HepG2 (cell line): ENCODE data around the gene ODAD4. TPM values are rescaled to one million over a fixed set of nuclear protein-coding genes. Genes with fewer than 3 reads are reported as not detected.

Experiments
- ATAC-seq: fragments of 200-7000 bp; cut with Tn5 transposase; 3 replicates; pipeline ENCODE4 v1.9.1; 2020; ENCODE audit warnings: mild to moderate bottlenecking, moderate library complexity
- BruUV-seq: library from RNA; stranded (reverse); fragments of 400-500 nt; replicated peaks from 2 replicates; lab custom pipeline; 2021; lab: Mats Ljungman, UMichigan
- CTCF ChIA-PET: fragments of 300-600 bp; formaldehyde crosslinking; extraction: SDS; loops from one replicate; lab custom pipeline; 2021; ENCODE audit warnings: low total read pairs, inconsistent platforms, low intra/inter-chr PET ratio; lab: Yijun Ruan, JAX
- POLR2A ChIA-PET: fragments of 350-600 bp; sonication (Branson Sonifier 250); formaldehyde crosslinking; loops from one replicate; lab custom pipeline; 2020; ENCODE audit warnings: antibody characterized with exemption, inconsistent platforms; lab: Yijun Ruan, JAX
- DNase-seq: peaks from one replicate; pipeline ENCODE4 v3.0.0-alpha.2; 2015; ENCODE audit warnings: low spot score
- FAIRE-seq: peaks from 3 replicates; lab custom pipeline; 2011; peaks lifted over from hg19 to GRCh38; lab: Jason Lieb, UNC
- H2AFZ ChIP-seq: one replicate; pipeline ENCODE4 v1.6.1; 2011; ENCODE audit warnings: low read length, inconsistent platforms
- H3K27ac ChIP-seq: fragments of 300-600 bp; 3 replicates; pipeline ENCODE4 v1.8.0; 2011; ENCODE audit warnings: mixed run types, mild to moderate bottlenecking, mixed read lengths, low read length, inconsistent platforms; ENCODE audit not compliant: insufficient read depth; ENCODE audit errors: extremely low read length
- H3K27me3 ChIP-seq, 2 experiments: fragments of 200-600 bp in 1 of 2; 2 replicates in 1 of 2; 3 replicates in 1 of 2; pipeline versions ENCODE4 v1.6.0 to v1.8.0; 2011; ENCODE audit warnings: low read length in 2 of 2, mild to moderate bottlenecking in 2 of 2, moderate library complexity in 2 of 2, inconsistent platforms in 1 of 2; ENCODE audit not compliant: insufficient read depth in 2 of 2, control insufficient read depth in 1 of 2
- H3K36me3 ChIP-seq, 2 experiments: fragments of 200-600 bp in 1 of 2; replicated peaks in 1 of 2; 2 replicates in 1 of 2; 3 replicates in 1 of 2; pipeline versions ENCODE4 v1.5.1 to v1.8.0; 2011; ENCODE audit warnings: low read length in 2 of 2, inconsistent platforms in 1 of 2; ENCODE audit not compliant: insufficient read depth in 2 of 2, control insufficient read depth in 1 of 2
- H3K4me1 ChIP-seq: 2 replicates; pipeline ENCODE4 v1.5.1; 2012; ENCODE audit warnings: low read length, inconsistent platforms; ENCODE audit not compliant: insufficient read depth
- H3K4me2 ChIP-seq: 2 replicates; pipeline ENCODE4 v1.6.0; 2011; ENCODE audit warnings: low read depth, low read length, inconsistent platforms
- H3K4me3 ChIP-seq, 3 experiments: fragments of 200-600 bp in 1 of 3; sonication (generic), shearing (Covaris generic) in 1 of 3; replicated peaks in 1 of 3; 2 replicates each; pipeline ENCODE4 v1.5.1; 2011 to 2016; ENCODE audit warnings: low read length in 3 of 3, inconsistent platforms in 2 of 3, low read depth in 2 of 3, mild to moderate bottlenecking in 2 of 3, control low read depth in 1 of 3, mixed read lengths in 1 of 3; ENCODE audit not compliant: insufficient read depth in 1 of 3
- H3K79me2 ChIP-seq: one replicate; pipeline ENCODE4 v1.6.1; 2011; ENCODE audit warnings: low read length, inconsistent platforms; ENCODE audit not compliant: insufficient read depth
- H3K9ac ChIP-seq: 2 replicates; pipeline ENCODE4 v1.6.0; 2011; ENCODE audit warnings: mild to moderate bottlenecking, low read depth, low read length, inconsistent platforms; ENCODE audit not compliant: insufficient read depth
- H3K9me3 ChIP-seq: 2 replicates; pipeline ENCODE4 v1.5.1; 2012; ENCODE audit warnings: mild to moderate bottlenecking, low read length
- H4K20me1 ChIP-seq: 2 replicates; pipeline ENCODE4 v1.6.0; 2011; ENCODE audit warnings: inconsistent platforms, mild to moderate bottlenecking, low read length, moderate library complexity; ENCODE audit not compliant: insufficient read depth
- CCAR2 ChIP-seq: fragments of 200-400 bp; formaldehyde crosslinking; optimal IDR thresholded peaks from 2 replicates; pipeline ENCODE3; 2018; ENCODE audit warnings: low read depth, mild to moderate bottlenecking, low read length, moderate library complexity
- CHD2 ChIP-seq: IDR thresholded peaks from 2 replicates; pipeline ENCODE4 v1.6.1; 2011; ENCODE audit warnings: low read depth, low read length, improper control_type of control experiment
- HNRNPLL ChIP-seq: fragments of 200-400 bp; formaldehyde crosslinking; IDR thresholded peaks from 2 replicates; pipeline ENCODE4 v1.6.1; 2017; ENCODE audit warnings: mild to moderate bottlenecking, low read depth, low read length; ENCODE audit not compliant: poor library complexity, severe bottlenecking
- KDM5B ChIP-seq: sonication (generic); formaldehyde crosslinking; IDR thresholded peaks from 2 replicates; pipeline ENCODE4 v1.4.0; 2020; ENCODE audit warnings: missing genetic modification reagents, mild to moderate bottlenecking, borderline replicate concordance
- MYC ChIP-seq: sonication (generic); formaldehyde crosslinking; IDR thresholded peaks from 2 replicates; pipeline ENCODE4 v1.9.0; 2021; ENCODE audit warnings: missing genetic modification reagents, borderline replicate concordance
- ZNF766 ChIP-seq: sonication (generic); formaldehyde crosslinking; IDR thresholded peaks from 2 replicates; pipeline ENCODE4 v1.5.0; 2020; ENCODE audit warnings: missing genetic modification reagents, borderline replicate concordance
- ZNF781 ChIP-seq: sonication (generic); formaldehyde crosslinking; IDR thresholded peaks from 2 replicates; pipeline ENCODE4 v1.5.1; 2020; ENCODE audit warnings: borderline replicate concordance, mild to moderate bottlenecking, missing genetic modification reagents; ENCODE audit errors: not compliant biosample characterization
- WGBS: methylation state at CpG from one replicate; pipeline ENCODE4 v1.1.6; 2017; ENCODE audit warnings: low lambda C conversion rate; 5-methylcytosine and 5-hydroxymethylcytosine counted together
- in situ Hi-C: cut with HindIII; loops from 2 replicates; pipeline ENCODE4 v1.10.0; 2017; ENCODE audit warnings: low pct_unique_long_range_greater_than_20kb; ENCODE audit not compliant: extremely low pct_ligation_motif_present
- intact Hi-C: fragments of 100-400 bp; cut with micrococcal nuclease; formaldehyde crosslinking; loops from one replicate; pipeline ENCODE4 v1.10.0; 2022; ENCODE audit not compliant: unreplicated experiment
- polyA plus RNA-seq, 8 experiments: library from polyadenylated mRNA; depleted of rRNA in 3 of 8; stranded (reverse) in 7 of 8; unstranded in 1 of 8; fragments of >200 nt; fragmentation: Illumina TruSeq in 4 of 8; extraction: Trizol in 4 of 8; gene quantifications; 2 replicates each; pipeline versions ENCODE4 v1.2.1 to v1.2.3, GENCODE V29; 2011 to 2016; ENCODE audit warnings: low read depth in 4 of 8, missing spikeins in 1 of 8, mixed read lengths in 1 of 8; ENCODE audit not compliant: insufficient read depth in 1 of 8
- total RNA-seq, 5 experiments: library from RNA; depleted of rRNA; stranded (reverse); fragments of >200 nt; fragmentation: Illumina TruSeq; extraction: Trizol; gene quantifications; 2 replicates each; pipeline ENCODE4 v1.2.3, GENCODE V29; 2016; ENCODE audit warnings: low read depth in 1 of 5
- TF ChIP-seq, protein P1 (sequence below): sonication (generic); formaldehyde crosslinking; IDR thresholded peaks from 2 replicates; pipeline ENCODE4 v1.4.0; 2020; ENCODE audit warnings: missing genetic modification reagents; ENCODE audit errors: not compliant biosample characterization
- TF ChIP-seq, protein P2 (sequence below): sonication (generic); formaldehyde crosslinking; IDR thresholded peaks from 2 replicates; pipeline ENCODE4 v1.5.0; 2020; ENCODE audit warnings: mild to moderate bottlenecking, missing genetic modification reagents
- TF ChIP-seq, protein P3 (sequence below): sonication (generic); formaldehyde crosslinking; IDR thresholded peaks from 2 replicates; pipeline ENCODE4 v1.4.0; 2020; ENCODE audit warnings: mild to moderate bottlenecking, missing genetic modification reagents
- TF ChIP-seq, protein P4 (sequence below), 2 experiments: sonication (generic) in 1 of 2; formaldehyde crosslinking in 1 of 2; IDR thresholded peaks; 2 replicates each; pipeline versions ENCODE4 v1.6.1 to v1.9.0; 2014 to 2022; ENCODE audit warnings: antibody characterized with exemption in 1 of 2, borderline replicate concordance in 1 of 2, inconsistent platforms in 1 of 2, low read depth in 1 of 2, missing genetic modification reagents in 1 of 2

Gene ODAD4
- total and polyA plus RNA-seq, 2 of the 13 experiments (the other 11 are each of a cell fraction or from before 2014, with no cell fraction given), result 0.48 to 0.53 TPM

DNA sequence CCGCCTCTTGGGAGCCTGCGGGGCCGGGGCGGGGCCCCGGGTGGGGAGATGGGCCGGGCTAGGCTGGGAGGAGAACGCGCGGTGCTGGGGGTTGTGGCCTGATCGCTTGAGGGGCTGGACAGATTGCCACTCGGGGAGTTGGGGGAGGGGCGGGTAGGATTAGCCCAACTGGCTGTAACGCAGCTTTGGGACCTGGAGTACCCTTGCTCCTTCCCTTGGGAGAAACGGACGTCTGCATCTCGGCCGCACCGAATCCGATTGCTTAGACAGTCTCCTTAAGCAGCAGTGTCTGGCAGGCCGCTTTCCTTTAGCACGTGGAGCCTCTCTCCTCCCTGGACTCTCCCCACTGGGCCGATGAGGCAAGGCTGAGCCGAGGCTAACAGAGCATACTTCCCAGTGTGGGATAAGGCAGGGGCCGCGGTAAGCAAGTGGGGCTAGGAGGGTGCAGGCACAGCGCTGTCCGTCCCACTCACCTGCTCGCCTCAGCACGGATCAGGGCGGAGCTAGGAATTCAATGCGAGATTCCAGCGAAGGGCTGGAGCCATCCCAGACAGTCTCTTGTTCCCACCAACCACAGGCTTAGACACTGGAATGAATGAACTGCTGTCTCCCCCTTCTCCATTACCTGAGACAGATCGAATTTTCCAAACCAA is 11.1 kb upstream of the ODAD4 start:
- in situ Hi-C loops, result no loop called here
- FAIRE-seq (peak; percentile 66), DNase-seq (peak; percentile 65), ATAC-seq (peak; percentile 73)
- Histone ChIP-seq H3K9me3 (no peaks in the 10 kb centered on the region), H2AFZ (peak overlapping the region; percentile 45), H3K36me3 (peaks cover 0 to under 1% of the 10 kb centered on the region in 2 experiments; a peak in 1 of 5 replicates), H3K4me3 (peak overlapping the region; percentile 67 to 98 (median 96)), H3K27me3 (no peaks in the 10 kb centered on the region; a peak in 1 of 5 replicates), H4K20me1 (peaks cover 28% of the 10 kb centered on the region), H3K4me1 (peaks cover 64% of the 10 kb centered on the region), H3K79me2 (peaks cover 42% of the 10 kb centered on the region), H3K27ac (peak overlapping the region; percentile 81), H3K9ac (peak overlapping the region; percentile 79), H3K4me2 (peak overlapping the region; percentile 98)
- TSS peak; percentile 97 for BruUV-seq
- 3% methylated on average over 16 of the region's 33 CpGs for WGBS
- intact Hi-C loops, result loop anchor here (5.0 kb wide), 1 partner anchor 38 kb away; no protein-coding TSS in a partner anchor
- ChIA-PET CTCF (interaction anchor here (0.8 kb wide), 1 partner anchor 40 kb away, joined by 3 read pairs; no protein-coding TSS in a partner anchor), POLR2A (interaction anchor here (0.6 to 4.3 kb wide), 18 partner anchors 11 to 230 kb away, joined by 3 to 72 read pairs (median 8); partner anchors contain the start of genes CNP, DNAJC7, EIF1 and FKBP10)
- TF ChIP-seq ZNF781 (CRISPR knock-in tag) (no peak), HNRNPLL (no peak), CCAR2 (no peak), ZNF766 (CRISPR knock-in tag) (no peak), MYC (CRISPR knock-in tag) (peak; percentile 96), CHD2 (no peak), KDM5B (CRISPR knock-in tag) (peak; percentile 75; the same call in 1 of the 2 replicates)
- TF ChIP-seq, protein P1, sequence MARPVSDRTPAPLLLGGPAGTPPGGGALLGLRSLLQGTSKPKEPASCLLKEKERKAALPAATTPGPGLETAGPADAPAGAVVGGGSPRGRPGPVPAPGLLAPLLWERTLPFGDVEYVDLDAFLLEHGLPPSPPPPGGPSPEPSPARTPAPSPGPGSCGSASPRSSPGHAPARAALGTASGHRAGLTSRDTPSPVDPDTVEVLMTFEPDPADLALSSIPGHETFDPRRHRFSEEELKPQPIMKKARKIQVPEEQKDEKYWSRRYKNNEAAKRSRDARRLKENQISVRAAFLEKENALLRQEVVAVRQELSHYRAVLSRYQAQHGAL (CRISPR knock-in tag), result no peak
- TF ChIP-seq, protein P2, sequence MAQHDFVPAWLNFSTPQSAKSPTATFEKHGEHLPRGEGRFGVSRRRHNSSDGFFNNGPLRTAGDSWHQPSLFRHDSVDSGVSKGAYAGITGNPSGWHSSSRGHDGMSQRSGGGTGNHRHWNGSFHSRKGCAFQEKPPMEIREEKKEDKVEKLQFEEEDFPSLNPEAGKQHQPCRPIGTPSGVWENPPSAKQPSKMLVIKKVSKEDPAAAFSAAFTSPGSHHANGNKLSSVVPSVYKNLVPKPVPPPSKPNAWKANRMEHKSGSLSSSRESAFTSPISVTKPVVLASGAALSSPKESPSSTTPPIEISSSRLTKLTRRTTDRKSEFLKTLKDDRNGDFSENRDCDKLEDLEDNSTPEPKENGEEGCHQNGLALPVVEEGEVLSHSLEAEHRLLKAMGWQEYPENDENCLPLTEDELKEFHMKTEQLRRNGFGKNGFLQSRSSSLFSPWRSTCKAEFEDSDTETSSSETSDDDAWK (CRISPR knock-in tag), result no peak
- TF ChIP-seq, protein P3, sequence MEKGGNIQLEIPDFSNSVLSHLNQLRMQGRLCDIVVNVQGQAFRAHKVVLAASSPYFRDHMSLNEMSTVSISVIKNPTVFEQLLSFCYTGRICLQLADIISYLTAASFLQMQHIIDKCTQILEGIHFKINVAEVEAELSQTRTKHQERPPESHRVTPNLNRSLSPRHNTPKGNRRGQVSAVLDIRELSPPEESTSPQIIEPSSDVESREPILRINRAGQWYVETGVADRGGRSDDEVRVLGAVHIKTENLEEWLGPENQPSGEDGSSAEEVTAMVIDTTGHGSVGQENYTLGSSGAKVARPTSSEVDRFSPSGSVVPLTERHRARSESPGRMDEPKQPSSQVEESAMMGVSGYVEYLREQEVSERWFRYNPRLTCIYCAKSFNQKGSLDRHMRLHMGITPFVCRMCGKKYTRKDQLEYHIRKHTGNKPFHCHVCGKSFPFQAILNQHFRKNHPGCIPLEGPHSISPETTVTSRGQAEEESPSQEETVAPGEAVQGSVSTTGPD, result 0 out of 2 replicates have a peak, but pooled peaks have one; percentile 6
- TF ChIP-seq, protein P4, sequence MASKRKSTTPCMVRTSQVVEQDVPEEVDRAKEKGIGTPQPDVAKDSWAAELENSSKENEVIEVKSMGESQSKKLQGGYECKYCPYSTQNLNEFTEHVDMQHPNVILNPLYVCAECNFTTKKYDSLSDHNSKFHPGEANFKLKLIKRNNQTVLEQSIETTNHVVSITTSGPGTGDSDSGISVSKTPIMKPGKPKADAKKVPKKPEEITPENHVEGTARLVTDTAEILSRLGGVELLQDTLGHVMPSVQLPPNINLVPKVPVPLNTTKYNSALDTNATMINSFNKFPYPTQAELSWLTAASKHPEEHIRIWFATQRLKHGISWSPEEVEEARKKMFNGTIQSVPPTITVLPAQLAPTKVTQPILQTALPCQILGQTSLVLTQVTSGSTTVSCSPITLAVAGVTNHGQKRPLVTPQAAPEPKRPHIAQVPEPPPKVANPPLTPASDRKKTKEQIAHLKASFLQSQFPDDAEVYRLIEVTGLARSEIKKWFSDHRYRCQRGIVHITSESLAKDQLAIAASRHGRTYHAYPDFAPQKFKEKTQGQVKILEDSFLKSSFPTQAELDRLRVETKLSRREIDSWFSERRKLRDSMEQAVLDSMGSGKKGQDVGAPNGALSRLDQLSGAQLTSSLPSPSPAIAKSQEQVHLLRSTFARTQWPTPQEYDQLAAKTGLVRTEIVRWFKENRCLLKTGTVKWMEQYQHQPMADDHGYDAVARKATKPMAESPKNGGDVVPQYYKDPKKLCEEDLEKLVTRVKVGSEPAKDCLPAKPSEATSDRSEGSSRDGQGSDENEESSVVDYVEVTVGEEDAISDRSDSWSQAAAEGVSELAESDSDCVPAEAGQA (IDR thresholded peaks at IDR 0.05; ENCODE audit: low read depth), result no peak
- TF ChIP-seq, protein P4 (CRISPR knock-in tag; IDR thresholded peaks at IDR 0.05; ENCODE audit: borderline replicate concordance), result no peak
